ENCODE data around the gene LRRC28. TPM values are rescaled to one million over a fixed set of nuclear protein-coding genes. Genes with fewer than 3 reads are reported as not detected.

Gene LRRC28
- total and polyA plus RNA-seq, 2 donors (not counting 1 experiment from before 2014, with no cell fraction given) = 13.3 to 31.8 TPM

DNA sequence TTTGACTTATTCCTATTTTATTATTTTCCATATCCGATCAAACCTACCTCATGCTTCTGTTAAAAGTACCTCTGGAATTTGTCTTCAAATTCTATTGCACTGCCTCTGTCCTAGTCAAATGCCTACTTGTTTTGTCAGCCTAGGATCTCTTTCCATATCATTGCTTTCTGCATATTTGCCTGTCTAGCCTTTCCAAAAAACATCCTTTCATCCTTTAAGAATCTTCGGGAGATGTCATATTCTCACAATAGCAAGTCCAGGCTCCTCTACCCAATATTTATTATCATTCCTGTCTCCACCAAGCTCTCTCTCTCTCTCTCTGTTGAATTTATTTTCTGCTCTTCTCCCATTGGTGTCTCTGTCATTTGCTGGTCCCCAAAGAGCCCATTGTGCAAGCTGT, 80.1 kb downstream of the LRRC28 start:
- H3K27me3 ChIP-seq (replicated peaks in 1 of 4; ENCODE audit: control extremely low read depth in 1 of 4, control insufficient read depth in 3 of 4, insufficient read depth in 4 of 4, low read length in 3 of 4) = no peaks in the 10 kb centered on the region
- Mint-ChIP-seq H3K9me3 (ENCODE audit: insufficient read depth) (no peaks in the 10 kb centered on the region), H3K27me3 (no peaks in the 10 kb centered on the region), H3K4me3 (no peak overlapping the region), H3K27ac (no peak overlapping the region), H3K4me1 (no peaks in the 10 kb centered on the region)
- intact Hi-C loops (cut with micrococcal nuclease) = no loop called here
- no peak overlapping the region for H3K9ac ChIP-seq (ENCODE audit: low read length)
- WGBS (ENCODE audit: insufficient coverage) = 100% methylated on average over 2 of the region's 2 CpGs
- no peak overlapping the region for H3K4me3 ChIP-seq (ENCODE audit: control extremely low read depth in 1 of 5, extremely low read depth in 1 of 5, insufficient read depth in 1 of 5, low read depth in 2 of 5, low read length in 4 of 5)
- H3K4me1 ChIP-seq (ENCODE audit: control insufficient read depth in 2 of 2, insufficient read depth in 2 of 2, low read length in 2 of 2) = no peaks in the 10 kb centered on the region
- peaks cover 0 to 3% of the 10 kb centered on the region in 2 experiments for H3K36me3 ChIP-seq (replicated peaks in 1 of 2; ENCODE audit: control extremely low read depth in 1 of 2, control insufficient read depth in 1 of 2, extremely low read depth in 1 of 2, insufficient read depth in 2 of 2, low read length in 1 of 2)
- H4K20me1 ChIP-seq (ENCODE audit: control insufficient read depth, insufficient read depth, low read length, poor library complexity, severe bottlenecking) = no peaks in the 10 kb centered on the region
- ChIA-PET POLR2A (no interaction called here), CTCF (interaction anchor here (0.9 kb wide), 1 partner anchor 8 kb away, joined by 3 read pairs; no protein-coding TSS in a partner anchor)
- H2AFZ ChIP-seq (ENCODE audit: insufficient read depth, low read depth, low read length, poor library complexity, severe bottlenecking) = no peak overlapping the region
- DNase-seq (no peak), ATAC-seq (ENCODE audit: low read depth) (no peak)
- no peaks in the 10 kb centered on the region for H3K9me3 ChIP-seq (ENCODE audit: control extremely low read depth in 1 of 3, control insufficient read depth in 2 of 3, insufficient read depth in 1 of 3, low read length in 2 of 3)
- TF ChIP-seq EZH2 (IDR thresholded peaks at IDR 0.05; ENCODE audit: borderline replicate concordance, insufficient read depth, low read depth, low read length, poor library complexity, severe bottlenecking) = no peak
- TF ChIP-seq, protein P1, sequence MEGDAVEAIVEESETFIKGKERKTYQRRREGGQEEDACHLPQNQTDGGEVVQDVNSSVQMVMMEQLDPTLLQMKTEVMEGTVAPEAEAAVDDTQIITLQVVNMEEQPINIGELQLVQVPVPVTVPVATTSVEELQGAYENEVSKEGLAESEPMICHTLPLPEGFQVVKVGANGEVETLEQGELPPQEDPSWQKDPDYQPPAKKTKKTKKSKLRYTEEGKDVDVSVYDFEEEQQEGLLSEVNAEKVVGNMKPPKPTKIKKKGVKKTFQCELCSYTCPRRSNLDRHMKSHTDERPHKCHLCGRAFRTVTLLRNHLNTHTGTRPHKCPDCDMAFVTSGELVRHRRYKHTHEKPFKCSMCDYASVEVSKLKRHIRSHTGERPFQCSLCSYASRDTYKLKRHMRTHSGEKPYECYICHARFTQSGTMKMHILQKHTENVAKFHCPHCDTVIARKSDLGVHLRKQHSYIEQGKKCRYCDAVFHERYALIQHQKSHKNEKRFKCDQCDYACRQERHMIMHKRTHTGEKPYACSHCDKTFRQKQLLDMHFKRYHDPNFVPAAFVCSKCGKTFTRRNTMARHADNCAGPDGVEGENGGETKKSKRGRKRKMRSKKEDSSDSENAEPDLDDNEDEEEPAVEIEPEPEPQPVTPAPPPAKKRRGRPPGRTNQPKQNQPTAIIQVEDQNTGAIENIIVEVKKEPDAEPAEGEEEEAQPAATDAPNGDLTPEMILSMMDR (IDR thresholded peaks at IDR 0.05) = no peak
- no peak overlapping the region for H3K4me2 ChIP-seq (replicated peaks; ENCODE audit: low read depth, low read length, poor library complexity, severe bottlenecking)
- no peaks in the 10 kb centered on the region for H3K79me2 ChIP-seq (ENCODE audit: control insufficient read depth, insufficient read depth, low read length)
- H3K27ac ChIP-seq (ENCODE audit: low read length in 2 of 2) = no peak overlapping the region

DNA sequence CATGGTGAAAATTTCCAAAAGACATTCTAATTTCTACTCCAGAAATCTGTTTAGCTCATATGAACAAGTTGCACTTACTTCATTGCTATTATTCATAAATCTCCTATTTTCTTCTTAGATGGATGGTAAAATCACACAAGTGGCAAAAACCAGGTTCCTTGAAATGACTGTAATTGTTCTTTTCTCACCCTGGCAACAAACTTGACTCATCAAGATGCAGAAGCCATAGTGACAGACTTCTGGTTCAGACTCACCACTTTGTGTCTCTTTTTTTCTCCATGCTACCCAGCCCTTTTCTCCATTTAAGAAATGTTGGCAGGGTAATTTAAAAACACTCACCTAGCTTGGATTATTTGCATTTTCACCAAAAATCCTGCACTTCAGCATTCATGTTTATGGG, 82.1 kb downstream of the LRRC28 start:
- H3K27me3 ChIP-seq (replicated peaks in 1 of 4; ENCODE audit: control extremely low read depth in 1 of 4, control insufficient read depth in 3 of 4, insufficient read depth in 4 of 4, low read length in 3 of 4) = no peaks in the 10 kb centered on the region
- H2AFZ ChIP-seq (ENCODE audit: insufficient read depth, low read depth, low read length, poor library complexity, severe bottlenecking) = no peak overlapping the region
- Mint-ChIP-seq H3K9me3 (ENCODE audit: insufficient read depth) (no peaks in the 10 kb centered on the region), H3K4me3 (no peak overlapping the region), H3K27ac (no peak overlapping the region), H3K27me3 (no peaks in the 10 kb centered on the region), H3K4me1 (no peaks in the 10 kb centered on the region)
- H3K36me3 ChIP-seq (replicated peaks in 1 of 2; ENCODE audit: control extremely low read depth in 1 of 2, control insufficient read depth in 1 of 2, extremely low read depth in 1 of 2, insufficient read depth in 2 of 2, low read length in 1 of 2) = peaks cover 0 to 5% of the 10 kb centered on the region in 2 experiments
- DNase-seq = no peak
- no peak overlapping the region for H3K27ac ChIP-seq (ENCODE audit: low read length in 2 of 2)
- H3K9ac ChIP-seq (ENCODE audit: low read length) = no peak overlapping the region
- H3K4me2 ChIP-seq (replicated peaks; ENCODE audit: low read depth, low read length, poor library complexity, severe bottlenecking) = no peak overlapping the region
- no peak for TF ChIP-seq EZH2 (IDR thresholded peaks at IDR 0.05; ENCODE audit: borderline replicate concordance, insufficient read depth, low read depth, low read length, poor library complexity, severe bottlenecking)
- TF ChIP-seq, protein P1 (IDR thresholded peaks at IDR 0.05) = no peak
- ChIA-PET POLR2A (no interaction called here), CTCF (interaction anchor here (0.6 to 1.9 kb wide), 3 partner anchors 11 to 52 kb away, joined by 3 to 4 read pairs (median 3); no protein-coding TSS in a partner anchor)
- no peaks in the 10 kb centered on the region for H4K20me1 ChIP-seq (ENCODE audit: control insufficient read depth, insufficient read depth, low read length, poor library complexity, severe bottlenecking)
- no peaks in the 10 kb centered on the region for H3K9me3 ChIP-seq (ENCODE audit: control extremely low read depth in 1 of 3, control insufficient read depth in 2 of 3, insufficient read depth in 1 of 3, low read length in 2 of 3)
- ATAC-seq (ENCODE audit: low read depth) = no peak
- no peaks in the 10 kb centered on the region for H3K4me1 ChIP-seq (ENCODE audit: control insufficient read depth in 2 of 2, insufficient read depth in 2 of 2, low read length in 2 of 2)
- intact Hi-C loops (cut with micrococcal nuclease) = no loop called here
- H3K4me3 ChIP-seq (ENCODE audit: control extremely low read depth in 1 of 5, extremely low read depth in 1 of 5, insufficient read depth in 1 of 5, low read depth in 2 of 5, low read length in 4 of 5) = no peak overlapping the region
- H3K79me2 ChIP-seq (ENCODE audit: control insufficient read depth, insufficient read depth, low read length) = no peaks in the 10 kb centered on the region
